ENCODE results near the gene ATP2B2.

The ATP2B2 gene

DNA sequence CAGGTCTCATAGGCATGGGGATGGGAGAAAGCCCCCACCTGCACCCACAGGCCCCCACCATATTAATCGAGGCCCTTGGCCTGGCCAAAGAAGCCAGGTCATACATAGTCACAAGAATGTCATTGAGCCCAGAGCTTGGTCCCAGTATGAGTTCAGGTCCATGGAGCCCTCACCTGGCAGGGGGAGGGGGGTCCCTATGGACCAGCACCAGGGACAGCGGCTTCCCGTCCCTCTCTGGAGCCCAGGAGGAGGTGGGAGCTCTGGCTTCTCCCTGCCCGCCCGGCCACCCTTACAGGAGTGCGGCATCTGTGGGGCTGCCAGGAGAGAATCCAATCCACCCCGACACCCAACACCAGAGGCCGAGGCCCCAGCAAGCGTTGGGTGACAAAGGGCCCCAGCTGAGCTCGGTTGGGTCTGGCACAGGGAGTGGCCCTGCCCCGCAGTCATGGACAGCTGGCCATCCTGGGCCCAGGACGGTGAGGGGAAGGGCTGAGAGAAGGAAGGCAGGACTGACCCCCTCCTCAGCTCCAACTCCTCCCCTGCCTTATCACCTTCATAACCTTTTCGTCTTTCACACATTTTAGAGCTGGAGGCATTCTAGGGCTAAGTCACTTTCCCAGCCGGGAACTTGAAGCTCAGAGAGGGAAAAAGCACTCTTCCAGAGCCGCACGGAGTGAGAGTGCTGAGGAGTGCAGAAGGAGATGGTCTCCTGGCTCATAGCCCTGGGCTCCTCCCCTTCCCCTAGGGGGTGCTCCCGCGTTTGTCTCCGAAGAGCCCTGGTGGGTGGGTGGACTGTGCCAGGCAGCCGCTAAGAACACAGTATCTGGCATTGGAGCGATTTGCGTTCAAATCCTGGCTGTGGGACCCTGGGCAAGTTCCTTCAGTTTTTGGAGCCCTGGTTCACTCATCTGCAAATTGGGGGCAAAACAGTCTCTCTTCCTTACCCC, 54.6 kb downstream of the ATP2B2 start:
- H3K4me2 ChIP-seq (ENCODE audit: low read depth, low read length, poor library complexity, severe bottlenecking) = no peak overlapping the region
- no peaks in the 10 kb centered on the region for H3K4me1 ChIP-seq (ENCODE audit: insufficient read depth, low read length, poor library complexity, severe bottlenecking)
- H3K9me3 ChIP-seq (ENCODE audit: insufficient read depth, low read depth, low read length) = no peaks in the 10 kb centered on the region
- H3K9ac ChIP-seq (ENCODE audit: low read depth, low read length, poor library complexity, severe bottlenecking) = no peak overlapping the region
- H3F3A ChIP-seq (ENCODE audit: low read depth) = no peaks in the 10 kb centered on the region
- no peaks in the 10 kb centered on the region for H3K79me2 ChIP-seq (ENCODE audit: insufficient read depth, low read length)
- H3K27me3 ChIP-seq (ENCODE audit: insufficient read depth, low read length, poor library complexity, severe bottlenecking) = no peaks in the 10 kb centered on the region
- no peaks in the 10 kb centered on the region for H3K36me3 ChIP-seq (ENCODE audit: insufficient read depth, low read length)
- no peak overlapping the region for H3K4me3 ChIP-seq (ENCODE audit: low read length, poor library complexity, severe bottlenecking)
- no peak for TF ChIP-seq EZH2phosphoT487 (IDR thresholded peaks at IDR 0.05; ENCODE audit: borderline replicate concordance)
- TF ChIP-seq, protein P1, sequence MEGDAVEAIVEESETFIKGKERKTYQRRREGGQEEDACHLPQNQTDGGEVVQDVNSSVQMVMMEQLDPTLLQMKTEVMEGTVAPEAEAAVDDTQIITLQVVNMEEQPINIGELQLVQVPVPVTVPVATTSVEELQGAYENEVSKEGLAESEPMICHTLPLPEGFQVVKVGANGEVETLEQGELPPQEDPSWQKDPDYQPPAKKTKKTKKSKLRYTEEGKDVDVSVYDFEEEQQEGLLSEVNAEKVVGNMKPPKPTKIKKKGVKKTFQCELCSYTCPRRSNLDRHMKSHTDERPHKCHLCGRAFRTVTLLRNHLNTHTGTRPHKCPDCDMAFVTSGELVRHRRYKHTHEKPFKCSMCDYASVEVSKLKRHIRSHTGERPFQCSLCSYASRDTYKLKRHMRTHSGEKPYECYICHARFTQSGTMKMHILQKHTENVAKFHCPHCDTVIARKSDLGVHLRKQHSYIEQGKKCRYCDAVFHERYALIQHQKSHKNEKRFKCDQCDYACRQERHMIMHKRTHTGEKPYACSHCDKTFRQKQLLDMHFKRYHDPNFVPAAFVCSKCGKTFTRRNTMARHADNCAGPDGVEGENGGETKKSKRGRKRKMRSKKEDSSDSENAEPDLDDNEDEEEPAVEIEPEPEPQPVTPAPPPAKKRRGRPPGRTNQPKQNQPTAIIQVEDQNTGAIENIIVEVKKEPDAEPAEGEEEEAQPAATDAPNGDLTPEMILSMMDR (conservative IDR thresholded peaks at IDR 0.05; ENCODE audit: low read length) = no peak
- no peak overlapping the region for H2AFZ ChIP-seq (ENCODE audit: low read length)
- no peaks in the 10 kb centered on the region for H3K9me2 ChIP-seq (replicated peaks; ENCODE audit: low read depth, low read length)
- H4K20me1 ChIP-seq (ENCODE audit: insufficient read depth, low read length, poor library complexity, severe bottlenecking) = no peaks in the 10 kb centered on the region

DNA sequence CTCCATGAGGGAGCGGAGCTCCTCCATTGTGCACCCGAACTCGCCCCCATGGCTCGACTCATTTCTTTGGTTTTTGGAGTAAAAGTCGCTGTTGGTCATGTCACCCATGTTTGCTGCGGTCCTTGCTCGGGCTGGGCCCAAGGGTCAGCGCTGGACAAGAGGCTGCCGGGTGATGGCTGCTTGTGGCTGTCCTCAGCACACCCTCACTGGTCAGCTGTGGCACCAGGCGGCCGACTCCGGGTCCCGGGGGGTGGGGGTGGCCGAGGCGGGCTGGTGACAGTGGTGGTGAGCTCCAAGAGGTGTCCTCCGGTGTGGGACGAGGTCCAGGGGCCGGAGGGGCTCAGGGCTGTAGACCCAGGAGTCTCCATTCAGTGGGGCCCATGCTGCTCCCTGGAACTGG, 56.0 kb downstream of the ATP2B2 start:
- TF ChIP-seq, protein P1 (conservative IDR thresholded peaks at IDR 0.05; ENCODE audit: low read length) = no peak
- no peak for TF ChIP-seq EZH2phosphoT487 (IDR thresholded peaks at IDR 0.05; ENCODE audit: borderline replicate concordance)
- Histone ChIP-seq H3K79me2 (ENCODE audit: insufficient read depth, low read length) (no peaks in the 10 kb centered on the region), H3K36me3 (ENCODE audit: insufficient read depth, low read length) (no peaks in the 10 kb centered on the region), H3K4me1 (ENCODE audit: insufficient read depth, low read length, poor library complexity, severe bottlenecking) (no peaks in the 10 kb centered on the region), H3F3A (ENCODE audit: low read depth) (no peaks in the 10 kb centered on the region), H3K4me3 (ENCODE audit: low read length, poor library complexity, severe bottlenecking) (no peak overlapping the region), H3K4me2 (ENCODE audit: low read depth, low read length, poor library complexity, severe bottlenecking) (no peak overlapping the region), H4K20me1 (ENCODE audit: insufficient read depth, low read length, poor library complexity, severe bottlenecking) (no peaks in the 10 kb centered on the region), H3K9me2 (replicated peaks; ENCODE audit: low read depth, low read length) (no peaks in the 10 kb centered on the region), H2AFZ (ENCODE audit: low read length) (no peak overlapping the region), H3K9ac (ENCODE audit: low read depth, low read length, poor library complexity, severe bottlenecking) (no peak overlapping the region), H3K27me3 (ENCODE audit: insufficient read depth, low read length, poor library complexity, severe bottlenecking) (no peaks in the 10 kb centered on the region), H3K9me3 (ENCODE audit: insufficient read depth, low read depth, low read length) (no peaks in the 10 kb centered on the region)

DNA sequence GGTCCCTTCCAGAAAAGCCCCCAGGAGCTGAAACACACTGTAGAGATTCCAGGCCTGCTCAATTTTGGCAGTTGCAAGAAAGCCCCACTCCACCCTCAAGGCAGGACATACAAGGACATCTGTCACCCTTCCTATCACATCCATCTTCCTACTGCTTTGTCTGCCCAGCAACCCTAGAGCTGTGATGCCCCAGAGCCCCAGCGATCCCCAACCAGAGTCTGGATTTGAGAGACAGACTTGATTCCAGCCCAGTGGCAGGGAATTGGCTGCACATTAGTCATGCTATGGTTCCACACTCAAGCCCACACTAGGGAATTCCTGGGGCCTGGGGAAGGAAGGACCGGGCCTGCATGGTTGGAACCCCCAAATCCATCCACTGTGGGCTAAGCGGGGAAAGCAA, 56.8 kb downstream of the ATP2B2 start:
- Histone ChIP-seq H3K27me3 (ENCODE audit: insufficient read depth, low read length, poor library complexity, severe bottlenecking) (no peaks in the 10 kb centered on the region), H3K79me2 (ENCODE audit: insufficient read depth, low read length) (no peaks in the 10 kb centered on the region), H2AFZ (ENCODE audit: low read length) (no peak overlapping the region), H3F3A (ENCODE audit: low read depth) (no peaks in the 10 kb centered on the region), H3K9me3 (ENCODE audit: insufficient read depth, low read depth, low read length) (no peaks in the 10 kb centered on the region), H3K4me2 (ENCODE audit: low read depth, low read length, poor library complexity, severe bottlenecking) (no peak overlapping the region), H3K36me3 (ENCODE audit: insufficient read depth, low read length) (no peaks in the 10 kb centered on the region), H3K9ac (ENCODE audit: low read depth, low read length, poor library complexity, severe bottlenecking) (no peak overlapping the region), H3K4me3 (ENCODE audit: low read length, poor library complexity, severe bottlenecking) (no peak overlapping the region), H3K9me2 (replicated peaks; ENCODE audit: low read depth, low read length) (no peaks in the 10 kb centered on the region), H3K4me1 (ENCODE audit: insufficient read depth, low read length, poor library complexity, severe bottlenecking) (no peaks in the 10 kb centered on the region), H4K20me1 (ENCODE audit: insufficient read depth, low read length, poor library complexity, severe bottlenecking) (no peaks in the 10 kb centered on the region)
- TF ChIP-seq EZH2phosphoT487 (IDR thresholded peaks at IDR 0.05; ENCODE audit: borderline replicate concordance) = no peak
- TF ChIP-seq, protein P1 (conservative IDR thresholded peaks at IDR 0.05; ENCODE audit: low read length) = no peak

All from Loucy (cell line).